Activated CD8-positive, alpha-beta memory T cell treated with anti-CD3 and anti-CD28 coated beads, Interleukin-2, amount 10 ng/mL, durations not matched to agents 7 days and 5 days (primary cell): ENCODE data around the gene DNAH2. TPM values are rescaled to one million over a fixed set of nuclear protein-coding genes. Genes with fewer than 3 reads are reported as not detected.

Experiments
- ATAC-seq: fragments of 150-1000 bp; cut with Tn5 transposase; one replicate; pipeline ENCODE4 v1.10.0; 2021; ENCODE audit warnings: moderate library complexity
- CTCF ChIA-PET: fragments of 350-600 bp; sonication (Branson Sonifier 250); formaldehyde crosslinking; loops from one replicate; lab custom pipeline; 2021; ENCODE audit warnings: antibody characterized with exemption; lab: Charles Lee
- DNase-seq: peaks from one replicate; pipeline ENCODE4 v3.0.0-alpha.2; 2020
- H3K27ac Mint-ChIP-seq: one replicate; pipeline ENCODE4 v1.8.0; 2021; ENCODE audit warnings: mild to moderate bottlenecking, mixed read lengths
- H3K27me3 Mint-ChIP-seq: one replicate; pipeline ENCODE4 v1.8.0; 2021; ENCODE audit warnings: mixed read lengths
- H3K36me3 Mint-ChIP-seq: one replicate; pipeline ENCODE4 v1.8.0; 2021; ENCODE audit warnings: mild to moderate bottlenecking, mixed read lengths
- H3K4me1 Mint-ChIP-seq: one replicate; pipeline ENCODE4 v1.8.0; 2021; ENCODE audit warnings: mixed read lengths
- H3K4me3 Mint-ChIP-seq: one replicate; pipeline ENCODE4 v1.8.0; 2021; ENCODE audit warnings: mild to moderate bottlenecking, moderate library complexity, mixed read lengths
- H3K9me3 Mint-ChIP-seq: one replicate; pipeline ENCODE4 v1.8.0; 2022; ENCODE audit warnings: low read depth, mixed read lengths
- total RNA-seq, 2 experiments: library from RNA; stranded (reverse); gene quantifications; one replicate each; pipeline ENCODE4 v1.2.3, GENCODE V29; 2021

DNAH2 gene
- total RNA-seq, 2 experiments from 2014 or later = not detected

DNA sequence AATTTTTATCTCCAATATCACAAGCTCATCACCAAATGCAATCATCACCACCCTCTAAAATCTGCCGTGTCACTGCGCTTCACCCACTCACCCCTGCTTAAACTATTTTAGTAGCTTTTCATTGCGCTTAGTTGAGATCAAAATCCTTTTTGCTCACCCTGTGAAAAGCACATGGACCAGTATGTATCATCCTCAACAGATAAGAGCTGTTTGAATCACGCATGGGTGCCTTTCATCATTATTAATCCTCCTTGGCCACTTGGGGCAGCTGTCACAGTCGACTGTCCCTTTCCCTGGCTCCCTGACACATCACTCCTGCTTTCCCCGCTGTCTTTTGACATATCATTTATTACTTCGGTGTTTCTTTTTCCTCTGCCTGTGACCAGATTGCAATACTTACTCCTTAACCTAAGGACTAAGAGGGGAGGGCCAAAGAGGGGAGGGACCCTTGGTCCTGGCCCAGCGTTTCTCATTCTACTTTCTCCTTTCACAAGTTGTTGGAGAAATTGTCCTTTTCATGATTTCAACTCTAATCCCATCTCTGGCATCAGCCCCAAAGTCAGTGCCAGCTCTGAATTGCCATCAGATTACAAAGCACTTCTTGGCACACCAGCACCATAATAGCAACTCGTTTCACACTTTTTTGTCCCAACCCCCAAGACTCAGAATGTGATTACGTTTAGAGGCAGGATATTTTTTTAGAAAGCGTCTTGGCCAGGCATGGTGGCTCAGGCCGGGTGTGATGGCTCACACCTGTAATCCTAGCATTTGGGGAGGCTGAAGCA lies 107.9 kb downstream of the DNAH2 start:
- Mint-ChIP-seq H3K9me3 (no peaks in the 10 kb centered on the region), H3K36me3 (no peaks in the 10 kb centered on the region), H3K27ac (no peak overlapping the region), H3K4me1 (no peaks in the 10 kb centered on the region), H3K27me3 (peaks cover 24% of the 10 kb centered on the region), H3K4me3 (no peak overlapping the region)
- ATAC-seq (no peak), DNase-seq (no peak)
- CTCF ChIA-PET = interaction anchor here (0.6 to 2.4 kb wide), 17 partner anchors 9 to 249 kb away, joined by 3 to 22 read pairs (median 4); partner anchors contain the start of genes CYB5D1, KDM6B, NAA38 and RNF227

- H3K4me3 Mint-ChIP-seq = no peak overlapping the region
- CTCF ChIA-PET = interaction anchor here (6.5 kb wide), 1 partner anchor 15 kb away, joined by 85 read pairs; no protein-coding TSS in a partner anchor
- H3K27ac Mint-ChIP-seq = no peak overlapping the region
- ATAC-seq (no peak), DNase-seq (no peak)
- H3K4me1 Mint-ChIP-seq = peaks cover 13% of the 10 kb centered on the region
- peaks cover 31% of the 10 kb centered on the region for H3K27me3 Mint-ChIP-seq
- no peaks in the 10 kb centered on the region for H3K9me3 Mint-ChIP-seq
- H3K36me3 Mint-ChIP-seq = no peaks in the 10 kb centered on the region
Observed at GRCh38 chr17:7830616-7831015, 113.1 kb downstream of the DNAH2 start.

DNA sequence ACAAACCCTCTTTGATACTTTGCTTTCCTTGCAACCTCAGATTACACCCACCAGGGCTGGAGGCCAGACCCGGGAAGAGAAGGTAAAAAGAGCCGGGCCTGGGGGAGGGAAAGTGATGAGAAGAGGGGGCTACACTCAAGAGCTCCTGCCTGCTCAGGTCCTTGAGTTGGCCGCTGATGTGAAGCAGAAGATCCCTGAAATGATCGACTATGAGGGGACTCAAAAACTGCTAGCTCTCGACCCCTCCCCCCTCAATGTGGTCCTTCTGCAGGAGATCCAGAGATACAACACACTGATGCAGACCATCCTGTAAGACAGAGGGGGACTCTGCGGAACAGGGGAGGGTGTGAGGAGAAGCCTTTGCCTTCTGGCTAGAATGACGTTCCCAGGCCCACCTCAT lies 113.7 kb downstream of the DNAH2 start:
- DNase-seq (no peak), ATAC-seq (no peak)
- H3K9me3 Mint-ChIP-seq = no peaks in the 10 kb centered on the region
- CTCF ChIA-PET = interaction anchor here (1.2 to 6.5 kb wide), 3 partner anchors 9 to 14 kb away, joined by 4 to 85 read pairs (median 5); no protein-coding TSS in a partner anchor
- H3K27ac Mint-ChIP-seq = no peak overlapping the region
- no peak overlapping the region for H3K4me3 Mint-ChIP-seq
- peaks cover 15% of the 10 kb centered on the region for H3K4me1 Mint-ChIP-seq
- H3K36me3 Mint-ChIP-seq = no peaks in the 10 kb centered on the region
- H3K27me3 Mint-ChIP-seq = peaks cover 31% of the 10 kb centered on the region

- H3K27ac Mint-ChIP-seq = peak overlapping the region; percentile 5
- no peak overlapping the region for H3K4me3 Mint-ChIP-seq
- no peak for ATAC-seq
- CTCF ChIA-PET = interaction anchor here (0.6 to 6.5 kb wide), 11 partner anchors 7 to 224 kb away, joined by 3 to 85 read pairs (median 6); partner anchors contain the start of gene NAA38
- peaks cover 27% of the 10 kb centered on the region for H3K4me1 Mint-ChIP-seq
- H3K36me3 Mint-ChIP-seq = no peaks in the 10 kb centered on the region
- DNase-seq = no peak
- peaks cover 24% of the 10 kb centered on the region for H3K27me3 Mint-ChIP-seq
- H3K9me3 Mint-ChIP-seq = no peaks in the 10 kb centered on the region
Observed at GRCh38 chr17:7832431-7832830, 114.9 kb downstream of the DNAH2 start.

DNA sequence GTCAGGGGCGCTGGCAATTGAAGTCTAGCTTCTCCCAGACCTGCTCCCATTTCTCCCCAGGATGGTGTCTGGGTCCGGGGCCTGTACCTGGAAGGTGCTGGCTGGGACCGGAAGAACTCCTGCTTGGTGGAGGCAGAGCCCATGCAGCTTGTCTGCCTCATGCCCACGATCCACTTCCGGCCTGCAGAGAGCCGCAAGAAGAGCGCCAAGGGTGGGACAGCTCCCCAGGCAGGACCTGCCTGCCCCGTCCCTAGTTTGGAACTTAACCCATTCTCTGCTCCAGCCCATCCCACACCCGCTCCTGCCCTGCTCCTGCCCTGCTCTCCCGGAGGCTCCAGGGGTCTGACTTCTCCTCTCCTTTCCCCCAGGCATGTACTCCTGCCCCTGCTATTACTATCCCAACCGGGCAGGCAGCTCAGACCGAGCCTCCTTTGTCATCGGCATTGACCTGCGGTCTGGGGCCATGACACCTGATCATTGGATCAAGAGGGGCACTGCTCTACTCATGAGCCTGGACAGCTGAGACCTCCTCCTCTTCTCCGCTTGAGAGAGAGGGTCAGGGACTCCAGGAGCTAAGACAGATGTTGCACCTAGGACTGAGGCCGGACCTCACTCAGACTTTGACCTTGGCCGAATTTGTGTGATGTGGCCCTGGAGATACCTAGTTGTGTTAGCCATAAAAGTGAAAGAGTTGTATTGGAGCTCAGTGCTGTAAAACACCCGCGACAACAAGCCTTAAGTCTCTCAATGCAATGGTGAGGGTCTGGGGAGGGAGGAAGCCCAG lies 115.7 kb downstream of the DNAH2 start:
- DNase-seq (no peak), ATAC-seq (no peak)
- H3K36me3 Mint-ChIP-seq = no peaks in the 10 kb centered on the region
- peaks cover 19% of the 10 kb centered on the region for H3K27me3 Mint-ChIP-seq
- CTCF ChIA-PET = interaction anchor here (0.6 to 6.5 kb wide), 13 partner anchors 8 to 223 kb away, joined by 3 to 85 read pairs (median 7); partner anchors contain the start of genes NAA38 and TP53
- H3K27ac Mint-ChIP-seq = peak overlapping the region; percentile 84
- H3K9me3 Mint-ChIP-seq = no peaks in the 10 kb centered on the region
- H3K4me3 Mint-ChIP-seq = peak overlapping the region; percentile 77
- H3K4me1 Mint-ChIP-seq = peaks cover 31% of the 10 kb centered on the region

GRCh38 chr17:7833795-7834541 lies 116.4 kb downstream of the DNAH2 start, which contains the start of gene KDM6B:
Gene KDM6B, plus strand, starts transcription at chr17:7834217. Its CDS starts 11,338 bp downstream, at chr17:7845555.
- Mint-ChIP-seq H3K4me3 (peak within 1 kb of the TSS; percentile 77), H3K27ac (peak within 1 kb of the TSS; percentile 84), H3K27me3 (peaks cover 19% of the 10 kb centered on the region), H3K4me1 (peaks cover 37% of the 10 kb centered on the region), H3K36me3 (no peaks in the 10 kb centered on the region), H3K9me3 (no peaks in the 10 kb centered on the region)
- DNase-seq (peak; percentile 93), ATAC-seq (peak; percentile 79)
- CTCF ChIA-PET = interaction anchor here (0.6 to 6.5 kb wide), 25 partner anchors 8 to 240 kb away, joined by 3 to 85 read pairs (median 6); partner anchors contain the start of genes CNTROB, CYB5D1, NAA38 and TP53

DNA sequence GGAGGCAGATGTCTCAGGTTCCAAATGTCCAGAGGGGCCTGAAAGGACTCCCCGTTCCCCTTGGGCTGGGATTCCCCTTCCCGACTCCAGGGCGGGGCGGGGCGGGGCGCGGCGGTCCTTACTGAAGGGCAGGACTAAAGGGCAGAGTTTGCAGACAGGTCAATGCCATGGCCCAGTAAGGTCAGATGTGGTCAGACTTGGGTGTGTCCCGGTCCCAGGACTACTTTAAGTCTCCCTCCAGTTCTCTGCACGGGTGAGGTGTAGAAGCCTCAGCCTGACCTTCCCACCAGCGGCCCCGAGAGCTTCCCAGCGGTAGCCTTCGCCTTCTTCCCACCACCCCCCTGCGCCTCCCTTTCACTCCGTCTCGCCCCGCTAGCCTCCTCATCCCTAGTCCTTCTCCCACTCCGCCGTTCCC lies 117.0 kb downstream of the DNAH2 start:
- no peaks in the 10 kb centered on the region for H3K9me3 Mint-ChIP-seq
- no peaks in the 10 kb centered on the region for H3K36me3 Mint-ChIP-seq
- peak overlapping the region; percentile 77 for H3K4me3 Mint-ChIP-seq
- CTCF ChIA-PET = interaction anchor here (0.7 to 6.5 kb wide), 28 partner anchors 9 to 388 kb away, joined by 3 to 85 read pairs (median 6); partner anchors contain the start of genes CNTROB, CYB5D1, NAA38 and TP53
- H3K27me3 Mint-ChIP-seq = peaks cover 13% of the 10 kb centered on the region
- peak overlapping the region; percentile 84 for H3K27ac Mint-ChIP-seq
- H3K4me1 Mint-ChIP-seq = peaks cover 43% of the 10 kb centered on the region
- DNase-seq (peak; percentile 64), ATAC-seq (peak; percentile 2)

- Mint-ChIP-seq H3K27ac (peak overlapping the region; percentile 84), H3K36me3 (no peaks in the 10 kb centered on the region), H3K4me1 (peaks cover 49% of the 10 kb centered on the region), H3K9me3 (no peaks in the 10 kb centered on the region), H3K27me3 (peaks cover 13% of the 10 kb centered on the region), H3K4me3 (peak overlapping the region; percentile 77)
- ATAC-seq (peak; percentile 60), DNase-seq (peak; percentile 91)
- CTCF ChIA-PET = interaction anchor here (0.6 to 6.5 kb wide), 34 partner anchors 10 to 388 kb away, joined by 3 to 85 read pairs (median 5); partner anchors contain the start of genes CNTROB, CYB5D1, NAA38 and SAT2
Observed at GRCh38 chr17:7834957-7835813, 117.6 kb downstream of the DNAH2 start.

DNA sequence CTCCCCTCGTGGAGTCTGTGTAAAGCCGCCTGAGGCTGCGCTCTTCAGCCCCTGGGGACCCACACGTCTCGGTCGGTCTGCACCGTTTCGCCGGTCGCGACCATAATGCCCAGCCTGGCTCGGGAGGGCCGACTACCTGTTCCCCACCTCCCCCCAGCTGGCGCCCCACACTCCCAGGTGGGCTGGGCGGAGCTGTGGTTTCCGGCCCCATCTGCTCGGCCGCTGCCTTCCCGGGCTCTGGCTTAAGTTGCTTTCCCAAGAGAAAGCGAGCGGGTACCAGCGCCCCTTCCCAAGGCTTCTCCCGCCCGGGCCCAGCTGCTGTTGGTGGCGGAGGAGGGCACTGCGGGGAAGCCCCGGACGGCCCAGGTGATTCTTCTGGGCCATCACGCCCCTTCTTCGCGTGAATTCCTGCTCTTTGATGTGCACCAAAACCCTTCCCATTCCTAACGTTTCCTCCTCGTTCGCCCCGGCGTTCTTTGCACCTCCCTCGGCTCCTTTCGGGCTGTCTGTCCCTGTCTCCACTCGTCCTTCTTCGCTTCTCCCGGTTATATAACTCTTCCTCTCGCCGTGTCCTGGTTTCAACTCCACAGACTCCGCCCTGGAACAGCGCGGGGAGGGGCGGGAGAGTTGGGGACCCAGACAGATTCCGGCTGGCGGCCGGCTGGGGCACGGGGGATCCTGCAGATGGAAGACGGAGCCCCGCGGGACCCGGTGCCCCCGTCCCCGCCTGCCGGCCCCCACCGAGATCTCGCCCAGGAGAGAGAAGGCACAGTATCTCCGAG lies 118.5 kb downstream of the DNAH2 start:
- DNase-seq = no peak

GRCh38 chr17:7836596-7837407 lies 119.3 kb downstream of the DNAH2 start:
- Mint-ChIP-seq H3K36me3 (no peaks in the 10 kb centered on the region), H3K27me3 (peaks cover 9% of the 10 kb centered on the region), H3K9me3 (no peaks in the 10 kb centered on the region), H3K27ac (peak overlapping the region; percentile 50), H3K4me3 (peak overlapping the region; percentile 77), H3K4me1 (peaks cover 61% of the 10 kb centered on the region)
- ATAC-seq (no peak), DNase-seq (peak; percentile 73)
- CTCF ChIA-PET = interaction anchor here (0.6 to 6.5 kb wide), 8 partner anchors 8 to 153 kb away, joined by 3 to 85 read pairs (median 9); no protein-coding TSS in a partner anchor

More for the DNA sequence above, 118.5 kb downstream of the DNAH2 start:
- Mint-ChIP-seq H3K9me3 (no peaks in the 10 kb centered on the region), H3K27ac (peak overlapping the region; percentile 58), H3K36me3 (no peaks in the 10 kb centered on the region), H3K27me3 (peaks cover 13% of the 10 kb centered on the region), H3K4me3 (peak overlapping the region; percentile 77), H3K4me1 (peaks cover 56% of the 10 kb centered on the region)
- ATAC-seq = no peak
- CTCF ChIA-PET = interaction anchor here (0.9 to 6.5 kb wide), 23 partner anchors 9 to 238 kb away, joined by 3 to 85 read pairs (median 7); partner anchors contain the start of genes CNTROB, CYB5D1, NAA38 and TRAPPC1
